ENCODE results near the gene F13A1. TPM values are rescaled to one million over a fixed set of nuclear protein-coding genes. Genes with fewer than 3 reads are reported as not detected.

F13A1 gene
- total and polyA plus RNA-seq, 2 of the 8 experiments (the other 6 are each of a cell fraction or from before 2014, with no cell fraction given): 0.57 to 1.5 TPM

- TF ChIP-seq CHD7 (IDR thresholded peaks at IDR 0.05; ENCODE audit: insufficient replicate concordance, low read length) (no peak), POLR2AphosphoS5 (IDR thresholded peaks at IDR 0.05; ENCODE audit: low read depth, low read length) (no peak), RXRA (IDR thresholded peaks at IDR 0.05; ENCODE audit: insufficient read depth, low read depth, low read length) (no peak), CTCF (IDR thresholded peaks at IDR 0.05; ENCODE audit: control extremely low read depth in 1 of 3, insufficient read depth in 1 of 3, low read depth in 1 of 3, low read length in 3 of 3) (no peak), EGR1 (IDR thresholded peaks at IDR 0.05; ENCODE audit: borderline replicate concordance, low read depth, low read length) (no peak), SIN3A (conservative IDR thresholded peaks at IDR 0.05 in 1 of 2, IDR thresholded peaks at IDR 0.05 in 1 of 2; ENCODE audit: low read depth in 1 of 2, low read length in 2 of 2) (no peak), ZNF274 (IDR thresholded peaks at IDR 0.05; ENCODE audit: borderline replicate concordance, extremely low read depth, low read length) (no peak), MAX (IDR thresholded peaks at IDR 0.05) (no peak)
Measured at GRCh38 chr6:6191909-6192308, 128.6 kb downstream of the F13A1 start (continued).

Measured in H1 (cell line).